ENCODE results near the gene C1orf174.

Gene C1orf174
- total RNA-seq = 23.6 reads per million, percentile 50 among the genes with 10 or more reads in this experiment

GRCh38 chr1:3900150-3900968 is at the start of gene C1orf174:
Gene C1orf174 (minus strand): TSS chr1:3900272. CDS start chr1:3900186, 86 bp downstream.
- DNase-seq = peak; percentile 92

- DNase-seq = no peak
These were observed 48.3 kb upstream of the C1orf174 start for GRCh38 chr1:3948344-3948743.

GRCh38 chr1:3945916-3946840 is 46.1 kb upstream of the C1orf174 start:
- DNase-seq = no peak

DNA sequence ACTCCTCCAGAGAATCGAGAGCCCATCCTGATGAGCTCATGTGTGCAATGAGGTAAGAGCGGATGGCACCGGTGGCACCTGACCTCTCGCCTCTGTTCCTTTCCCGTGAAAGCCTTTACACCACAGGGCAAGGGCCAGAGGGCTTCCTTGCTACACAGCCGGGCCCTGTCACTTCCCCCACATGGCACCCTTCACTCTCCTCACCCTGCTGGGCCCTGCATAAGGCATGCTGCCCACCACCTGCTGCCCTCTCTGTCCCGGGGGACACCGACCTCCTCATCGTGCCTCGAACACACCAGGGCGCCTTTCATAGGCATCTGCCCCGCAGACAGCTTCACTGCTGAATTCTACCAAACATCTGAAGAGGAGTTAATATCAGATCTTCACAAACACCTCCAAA is 45.1 kb upstream of the C1orf174 start:
- DNase-seq = no peak

- DNase-seq = no peak
These were observed 44.6 kb upstream of the C1orf174 start for GRCh38 chr1:3944578-3945125.

DNA sequence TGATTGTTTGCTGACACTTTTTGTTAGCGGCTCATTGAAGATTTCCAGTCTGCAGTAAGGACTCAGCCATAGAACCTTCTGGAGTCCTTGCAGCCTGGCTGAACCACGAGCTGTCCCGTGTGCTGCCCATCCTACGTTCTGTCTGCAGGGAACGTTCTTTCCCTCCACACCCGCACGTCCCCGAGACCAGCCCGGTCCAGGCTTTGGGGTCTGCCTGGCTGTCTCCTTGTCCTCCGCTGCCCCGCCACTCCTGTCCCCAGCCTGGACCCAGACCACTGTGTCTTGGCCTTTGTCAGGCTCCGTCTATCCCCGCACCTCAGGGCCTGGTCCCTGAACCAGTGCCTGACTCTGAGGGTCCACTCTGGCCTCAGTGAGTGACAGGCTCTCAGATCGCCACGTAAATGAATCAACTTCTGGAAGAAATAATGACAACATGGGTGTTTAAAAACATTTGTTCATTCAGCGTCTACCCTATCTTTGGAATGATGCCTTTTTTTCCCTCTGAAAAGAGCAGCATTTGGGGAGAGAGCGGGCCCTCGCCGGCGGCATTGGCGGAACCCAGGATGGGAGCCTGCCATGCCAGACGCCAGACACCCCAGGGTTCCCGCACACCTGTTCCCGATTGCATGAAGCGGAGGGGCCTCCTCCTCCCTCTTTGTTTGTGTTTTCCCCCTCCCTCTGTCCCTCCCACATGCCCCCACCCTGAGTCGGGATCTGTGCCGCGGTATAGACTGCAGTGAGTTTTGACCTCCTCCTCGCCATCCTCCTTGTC is 43.9 kb upstream of the C1orf174 start:
- DNase-seq = no peak

DNA sequence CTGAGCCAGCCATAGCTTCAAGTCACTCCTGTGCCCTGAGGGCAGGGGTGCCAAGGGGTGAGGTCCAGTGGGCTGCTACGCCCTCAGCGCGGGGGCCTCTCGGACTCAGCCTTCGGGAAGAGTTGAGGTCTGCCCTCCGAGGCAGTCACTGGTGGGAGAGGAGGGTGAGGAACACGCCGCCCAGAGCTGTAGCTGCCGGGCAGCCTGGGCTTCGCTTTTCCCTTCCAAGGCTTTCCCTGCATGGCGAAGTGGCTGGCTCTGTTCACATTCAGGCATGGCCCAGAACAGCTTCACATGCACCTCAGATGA is 43.0 kb upstream of the C1orf174 start:
- DNase-seq = no peak

- no peak for DNase-seq
These were observed 42.5 kb upstream of the C1orf174 start for GRCh38 chr1:3942416-3943122.

DNA sequence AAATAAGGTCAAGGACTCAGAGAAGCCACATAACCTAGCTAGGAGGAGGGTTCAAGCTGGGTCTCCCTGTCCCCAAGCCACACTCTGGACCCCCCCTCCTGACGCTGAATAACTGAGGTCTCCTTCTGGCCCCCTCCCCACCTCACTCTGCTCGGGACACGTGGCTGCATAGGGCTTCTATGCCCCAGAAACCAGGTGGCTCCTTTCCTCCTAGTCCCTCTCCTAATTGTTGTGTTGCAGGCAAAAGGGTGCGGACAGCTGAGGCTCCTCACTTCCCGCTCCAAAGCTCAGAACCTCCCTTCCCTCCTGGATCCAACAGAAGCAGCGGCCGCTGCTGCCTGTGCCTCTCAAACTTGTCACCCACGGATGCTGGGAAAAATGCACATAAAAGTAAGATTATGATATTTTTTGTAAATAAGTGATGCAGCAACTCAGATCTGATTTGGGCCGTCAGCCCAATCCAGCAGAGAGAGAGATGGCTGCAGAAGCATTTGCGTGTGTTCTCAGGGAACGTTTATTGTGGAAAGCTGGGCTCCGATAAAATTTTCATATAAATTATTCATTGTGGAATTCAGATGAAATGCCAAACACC is 40.8 kb upstream of the C1orf174 start:
- DNase-seq = no peak

- no peak for DNase-seq
These were observed 40.1 kb upstream of the C1orf174 start for GRCh38 chr1:3940081-3940753.

- no peak for DNase-seq
These were observed 39.4 kb upstream of the C1orf174 start for GRCh38 chr1:3939242-3940080.

GRCh38 chr1:3932156-3932919 is 32.3 kb upstream of the C1orf174 start:
- DNase-seq = no peak

GRCh38 chr1:3931007-3931912 is 31.2 kb upstream of the C1orf174 start:
- DNase-seq = no peak

- DNase-seq = no peak
These were observed 30.4 kb upstream of the C1orf174 start for GRCh38 chr1:3930301-3931006.

- no peak for DNase-seq
These were observed 29.1 kb upstream of the C1orf174 start for GRCh38 chr1:3929126-3929525.

DNA sequence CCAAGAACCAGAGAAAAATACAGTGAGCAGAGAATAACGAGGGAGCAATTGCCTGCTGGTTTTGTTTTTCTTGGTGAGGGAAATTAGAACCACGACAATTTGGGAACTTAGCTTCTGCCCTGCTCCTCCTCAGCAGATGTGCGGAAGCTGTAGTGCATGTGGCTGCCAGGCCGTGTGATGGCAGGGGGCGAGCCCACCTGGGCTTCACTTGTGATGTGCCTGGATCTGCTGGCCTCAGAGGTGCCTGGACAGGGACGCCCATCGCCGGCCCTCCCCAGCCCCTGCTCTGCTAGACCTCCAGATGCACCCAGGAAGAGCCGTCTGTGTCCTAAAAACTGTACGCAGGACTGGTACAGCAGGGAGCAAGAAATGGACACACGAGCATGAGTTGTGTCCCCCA is 28.5 kb upstream of the C1orf174 start:
- no peak for DNase-seq

DNA sequence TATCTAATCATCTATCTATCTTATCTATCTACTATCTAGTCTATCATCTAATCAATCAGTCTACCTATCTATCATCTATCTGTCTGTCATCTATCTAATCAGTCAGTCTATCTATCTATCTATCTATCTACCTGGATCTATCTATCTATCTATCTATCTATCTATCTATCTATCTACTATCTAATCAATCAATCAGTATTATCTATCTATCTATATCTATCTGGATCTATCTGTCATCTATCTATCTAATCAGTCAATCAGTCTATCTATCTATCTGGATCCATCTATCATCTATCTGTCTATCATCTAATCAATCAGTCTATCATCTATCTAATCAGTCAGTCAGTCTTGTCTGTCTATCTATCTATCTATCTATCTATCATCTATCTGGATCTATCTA is 26.9 kb upstream of the C1orf174 start:
- no peak for DNase-seq

DNA sequence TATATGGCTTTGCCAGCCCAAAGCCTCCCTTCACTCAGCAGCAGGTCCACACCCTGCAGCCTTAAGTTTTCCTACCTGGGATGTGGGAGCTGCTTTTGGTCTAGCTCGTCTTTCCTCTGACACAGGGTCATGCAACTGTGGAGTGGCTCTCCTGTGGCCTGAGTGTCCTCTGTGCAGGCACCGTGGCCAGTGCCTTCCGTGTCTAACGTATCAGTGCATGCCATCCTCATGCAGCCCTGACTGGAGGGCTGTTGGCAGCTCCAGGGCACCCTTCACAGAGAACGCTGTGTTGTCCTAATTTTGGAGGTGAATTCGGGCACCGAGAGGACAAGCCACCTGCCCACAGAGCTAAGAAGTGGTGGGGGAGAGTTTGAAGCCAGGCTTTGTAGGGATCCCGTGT is 25.7 kb upstream of the C1orf174 start:
- no peak for DNase-seq
